ENCODE results near the gene DOC2A.

- TF ChIP-seq CTCF (IDR thresholded peaks at IDR 0.05): no peak
- no peak for TF ChIP-seq EZH2 (IDR thresholded peaks at IDR 0.05)
Observed at GRCh38 chr16:29995324-29995910, 15.4 kb downstream of the DOC2A start, which contains the start of gene HIRIP3.

Measured in neural progenitor cell (in vitro differentiated cells).